GM18499 (cell line): ENCODE results near the gene CRX.
"Not testable (repeated sequence)": the region's sequence is repeated elsewhere in the genome, so short reads cannot be mapped to it uniquely, and the experiment has no call there.

Experiments
- ATAC-seq: cut with Tn5 transposase; IDR thresholded peaks from one replicate; pipeline ENCODE4 v1.9.1; 2021; ENCODE audit warnings: moderate number of reproducible peaks; ENCODE audit not compliant: insufficient read depth, unreplicated experiment

The CRX gene

GRCh38 chr19:47858231-47858630 is 36.5 kb downstream of the CRX start:
- ATAC-seq = not testable (repeated sequence)

GRCh38 chr19:47858646-47859285 is 37.0 kb downstream of the CRX start, which contains the start of gene TPRX2:
TPRX2 (plus strand) TSS chr19:47859235; CDS start chr19:47859247, 12 bp downstream.
- ATAC-seq = not testable (repeated sequence)

GRCh38 chr19:47859838-47860237 is 38.1 kb downstream of the CRX start:
- not testable (repeated sequence) for ATAC-seq

GRCh38 chr19:47860602-47861297 is 39.0 kb downstream of the CRX start:
- ATAC-seq = no peak

- no peak for ATAC-seq
These were observed 39.9 kb downstream of the CRX start for GRCh38 chr19:47861630-47862029.

- no peak for ATAC-seq
These were observed 41.8 kb downstream of the CRX start for GRCh38 chr19:47863514-47863936.

GRCh38 chr19:47865166-47865565 is 43.4 kb downstream of the CRX start:
- no peak for ATAC-seq

GRCh38 chr19:47878906-47879305 is 57.2 kb downstream of the CRX start:
- no peak for ATAC-seq

- not testable (repeated sequence) for ATAC-seq
These were observed 57.6 kb downstream of the CRX start for GRCh38 chr19:47879385-47879784.

- ATAC-seq = no peak
These were observed 60.0 kb downstream of the CRX start for GRCh38 chr19:47881757-47882156.

- ATAC-seq = no peak
These were observed 61.2 kb downstream of the CRX start for GRCh38 chr19:47882890-47883289.

- ATAC-seq = no peak
These were observed 63.3 kb downstream of the CRX start for GRCh38 chr19:47885067-47885463.

- no peak for ATAC-seq
These were observed 64.3 kb downstream of the CRX start, which contains the start of gene SULT2A1 for GRCh38 chr19:47886010-47886559. SULT2A1 (minus strand) TSS chr19:47886315; CDS start chr19:47886257, 58 bp downstream.

- ATAC-seq = no peak
These were observed 69.3 kb downstream of the CRX start for GRCh38 chr19:47890865-47891621.

- ATAC-seq = no peak
These were observed 69.8 kb downstream of the CRX start for GRCh38 chr19:47891622-47891922.

GRCh38 chr19:47891923-47892666 is 70.4 kb downstream of the CRX start:
- no peak for ATAC-seq
